Ishikawa (cell line): ENCODE results near the gene RALY.

Source experiments
- CEBPB ChIP-seq: IDR thresholded peaks from 2 replicates; pipeline ENCODE4 v1.6.1; 2012
- CREB1 ChIP-seq: IDR thresholded peaks from 2 replicates; pipeline ENCODE4 v1.6.1; 2012; ENCODE audit warnings: low read depth
- EGR1 ChIP-seq: IDR thresholded peaks from 2 replicates; pipeline ENCODE4 v1.6.1; 2012
- EP300 ChIP-seq: IDR thresholded peaks from 2 replicates; pipeline ENCODE4 v1.6.1; 2012; ENCODE audit warnings: borderline replicate concordance
- FOXM1 ChIP-seq: IDR thresholded peaks from 2 replicates; pipeline ENCODE4 v1.6.1; 2012; ENCODE audit warnings: low read depth, borderline replicate concordance
- NFIC ChIP-seq: IDR thresholded peaks from 2 replicates; pipeline ENCODE4 v1.6.1; 2012
- TAF1 ChIP-seq: IDR thresholded peaks from 2 replicates; pipeline ENCODE4 v1.6.1; 2012; ENCODE audit warnings: low read depth, mild to moderate bottlenecking
- TCF12 ChIP-seq: IDR thresholded peaks from 2 replicates; pipeline ENCODE4 v1.6.1; 2012; ENCODE audit warnings: low read depth
- TEAD4 ChIP-seq: IDR thresholded peaks from 2 replicates; pipeline ENCODE4 v1.6.1; 2012
- YY1 ChIP-seq: IDR thresholded peaks from 2 replicates; pipeline ENCODE4 v1.6.1; 2012; ENCODE audit warnings: low read depth
- ZBTB7A ChIP-seq: IDR thresholded peaks from 2 replicates; pipeline ENCODE4 v1.6.1; 2012; ENCODE audit warnings: low read depth
- TF ChIP-seq, protein P1 (sequence below): IDR thresholded peaks from 2 replicates; pipeline ENCODE4 v1.6.1; 2012
- TF ChIP-seq, protein P2 (sequence below): IDR thresholded peaks from 2 replicates; pipeline ENCODE4 v1.6.1; 2012; ENCODE audit warnings: low read depth, mild to moderate bottlenecking
- TF ChIP-seq, protein P3 (sequence below): IDR thresholded peaks from 2 replicates; pipeline ENCODE4 v1.6.1; 2012

RALY gene

DNA sequence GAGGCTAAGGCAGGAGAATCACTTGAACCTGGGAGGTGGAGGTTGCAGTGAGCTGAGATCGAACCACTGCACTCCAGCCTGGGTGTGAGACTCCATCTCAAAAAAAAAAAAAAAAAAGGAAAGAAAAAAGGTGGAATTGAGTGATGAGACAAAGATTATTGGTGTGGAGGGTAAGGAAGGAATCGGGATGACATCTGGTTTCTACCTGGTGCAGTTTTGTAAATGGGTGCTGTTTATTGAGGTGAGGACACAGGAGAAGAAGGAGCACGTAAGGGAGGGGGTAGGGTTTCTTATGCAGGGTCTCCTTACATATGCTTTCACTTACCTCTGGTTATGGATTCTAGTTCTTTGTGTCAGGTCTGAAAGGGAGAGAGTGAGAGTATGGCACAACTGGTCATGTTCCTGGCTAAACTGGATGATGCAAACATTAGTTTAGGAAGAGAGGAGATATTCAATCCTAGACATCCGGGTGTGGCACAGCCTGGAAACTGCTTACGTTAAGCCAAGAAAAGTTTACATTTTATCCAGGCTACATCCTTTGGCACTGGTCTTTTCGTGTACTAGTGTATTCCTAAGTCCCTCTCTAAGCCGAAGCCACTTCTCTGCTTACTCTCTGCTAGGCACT lies 5.4 kb downstream of the RALY start:
- TF ChIP-seq NFIC = no peak

DNA sequence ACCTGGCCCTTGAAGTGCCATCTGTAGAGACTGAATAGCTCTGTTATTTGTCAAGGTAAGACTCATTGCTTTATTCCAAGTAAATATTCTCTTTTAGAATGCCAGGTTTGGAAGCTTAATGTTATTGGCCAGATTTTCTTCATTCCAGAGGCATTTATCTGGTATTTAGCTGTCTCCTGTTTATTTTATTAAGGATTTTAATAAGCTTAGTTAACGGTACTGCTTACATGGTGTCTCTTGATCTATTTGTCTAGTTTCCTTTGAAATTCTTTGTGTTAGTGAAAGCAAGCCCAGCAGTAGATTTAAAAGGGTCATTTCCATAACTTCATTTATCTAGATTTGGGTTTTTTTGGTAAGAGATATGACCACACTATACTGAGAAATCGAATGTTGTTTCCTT lies 7.7 kb downstream of the RALY start:
- TF ChIP-seq TEAD4 (no peak), FOXM1 (no peak), TCF12 (no peak), NFIC (no peak), TAF1 (no peak), EGR1 (no peak), ZBTB7A (no peak), EP300 (no peak), CEBPB (no peak)
- TF ChIP-seq, protein P1, sequence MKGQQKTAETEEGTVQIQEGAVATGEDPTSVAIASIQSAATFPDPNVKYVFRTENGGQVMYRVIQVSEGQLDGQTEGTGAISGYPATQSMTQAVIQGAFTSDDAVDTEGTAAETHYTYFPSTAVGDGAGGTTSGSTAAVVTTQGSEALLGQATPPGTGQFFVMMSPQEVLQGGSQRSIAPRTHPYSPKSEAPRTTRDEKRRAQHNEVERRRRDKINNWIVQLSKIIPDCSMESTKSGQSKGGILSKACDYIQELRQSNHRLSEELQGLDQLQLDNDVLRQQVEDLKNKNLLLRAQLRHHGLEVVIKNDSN = no peak
- TF ChIP-seq, protein P2, sequence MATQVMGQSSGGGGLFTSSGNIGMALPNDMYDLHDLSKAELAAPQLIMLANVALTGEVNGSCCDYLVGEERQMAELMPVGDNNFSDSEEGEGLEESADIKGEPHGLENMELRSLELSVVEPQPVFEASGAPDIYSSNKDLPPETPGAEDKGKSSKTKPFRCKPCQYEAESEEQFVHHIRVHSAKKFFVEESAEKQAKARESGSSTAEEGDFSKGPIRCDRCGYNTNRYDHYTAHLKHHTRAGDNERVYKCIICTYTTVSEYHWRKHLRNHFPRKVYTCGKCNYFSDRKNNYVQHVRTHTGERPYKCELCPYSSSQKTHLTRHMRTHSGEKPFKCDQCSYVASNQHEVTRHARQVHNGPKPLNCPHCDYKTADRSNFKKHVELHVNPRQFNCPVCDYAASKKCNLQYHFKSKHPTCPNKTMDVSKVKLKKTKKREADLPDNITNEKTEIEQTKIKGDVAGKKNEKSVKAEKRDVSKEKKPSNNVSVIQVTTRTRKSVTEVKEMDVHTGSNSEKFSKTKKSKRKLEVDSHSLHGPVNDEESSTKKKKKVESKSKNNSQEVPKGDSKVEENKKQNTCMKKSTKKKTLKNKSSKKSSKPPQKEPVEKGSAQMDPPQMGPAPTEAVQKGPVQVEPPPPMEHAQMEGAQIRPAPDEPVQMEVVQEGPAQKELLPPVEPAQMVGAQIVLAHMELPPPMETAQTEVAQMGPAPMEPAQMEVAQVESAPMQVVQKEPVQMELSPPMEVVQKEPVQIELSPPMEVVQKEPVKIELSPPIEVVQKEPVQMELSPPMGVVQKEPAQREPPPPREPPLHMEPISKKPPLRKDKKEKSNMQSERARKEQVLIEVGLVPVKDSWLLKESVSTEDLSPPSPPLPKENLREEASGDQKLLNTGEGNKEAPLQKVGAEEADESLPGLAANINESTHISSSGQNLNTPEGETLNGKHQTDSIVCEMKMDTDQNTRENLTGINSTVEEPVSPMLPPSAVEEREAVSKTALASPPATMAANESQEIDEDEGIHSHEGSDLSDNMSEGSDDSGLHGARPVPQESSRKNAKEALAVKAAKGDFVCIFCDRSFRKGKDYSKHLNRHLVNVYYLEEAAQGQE = no peak

DNA sequence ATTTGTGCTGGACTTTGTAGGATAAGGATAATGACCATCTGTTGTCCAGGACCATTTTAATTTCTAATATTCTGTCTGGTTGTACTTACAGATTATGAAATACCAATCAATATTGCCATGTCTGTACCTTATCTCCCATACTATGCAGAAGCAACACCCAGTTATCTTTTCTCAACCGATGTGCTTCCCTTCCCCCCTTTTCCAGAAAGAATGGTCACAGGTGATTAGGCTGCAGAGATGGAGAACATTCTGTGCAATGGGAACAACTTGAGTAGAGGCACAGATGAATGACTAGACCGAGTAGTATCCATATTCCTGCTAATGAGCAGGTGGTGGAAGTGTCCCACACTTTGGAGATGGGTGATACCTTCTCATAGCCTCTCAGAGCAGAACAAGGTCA lies 10.5 kb downstream of the RALY start:
- no peak for TF ChIP-seq TCF12
- TF ChIP-seq ZBTB7A = no peak
- no peak for TF ChIP-seq TEAD4
- no peak for TF ChIP-seq CREB1
- TF ChIP-seq, protein P3, sequence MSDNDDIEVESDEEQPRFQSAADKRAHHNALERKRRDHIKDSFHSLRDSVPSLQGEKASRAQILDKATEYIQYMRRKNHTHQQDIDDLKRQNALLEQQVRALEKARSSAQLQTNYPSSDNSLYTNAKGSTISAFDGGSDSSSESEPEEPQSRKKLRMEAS = no peak
- no peak for TF ChIP-seq CEBPB
- no peak for TF ChIP-seq YY1
- no peak for TF ChIP-seq TAF1
- no peak for TF ChIP-seq EP300
- no peak for TF ChIP-seq FOXM1
- TF ChIP-seq, protein P2 = no peak

DNA sequence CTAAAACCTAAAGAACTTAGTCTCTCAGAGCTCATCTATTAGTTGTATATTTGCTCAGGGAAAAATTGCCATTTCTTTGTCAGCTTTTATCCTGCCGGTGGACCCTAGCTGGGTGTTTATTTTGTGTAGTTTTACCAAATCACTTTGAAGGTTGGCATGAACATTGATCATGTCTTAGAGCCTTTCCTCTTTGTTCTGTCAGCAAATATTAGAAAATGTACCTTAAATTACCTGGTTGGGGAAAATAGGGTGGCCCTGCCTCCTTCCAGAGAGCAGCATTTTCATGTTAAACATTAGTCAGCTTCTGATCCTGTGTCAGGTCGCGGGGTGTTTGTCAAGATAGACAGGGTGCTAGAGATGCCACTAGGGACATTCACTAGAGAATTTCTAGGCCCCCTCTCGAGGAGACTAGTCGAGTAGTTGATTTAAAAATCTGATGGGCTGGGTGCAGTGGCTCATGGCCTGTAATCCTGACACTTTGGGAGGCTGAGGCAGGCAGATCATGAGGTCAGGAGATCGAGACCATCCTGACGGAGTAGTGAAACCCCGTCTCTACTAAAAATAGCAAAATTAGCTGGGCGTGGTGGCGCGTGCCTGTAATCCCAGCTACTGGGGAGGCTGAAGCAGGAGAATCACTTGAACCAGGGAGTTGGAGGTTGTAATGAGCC lies 11.2 kb downstream of the RALY start:
- no peak for TF ChIP-seq YY1
- TF ChIP-seq, protein P3 = no peak
- no peak for TF ChIP-seq TCF12
- TF ChIP-seq EP300 = no peak

DNA sequence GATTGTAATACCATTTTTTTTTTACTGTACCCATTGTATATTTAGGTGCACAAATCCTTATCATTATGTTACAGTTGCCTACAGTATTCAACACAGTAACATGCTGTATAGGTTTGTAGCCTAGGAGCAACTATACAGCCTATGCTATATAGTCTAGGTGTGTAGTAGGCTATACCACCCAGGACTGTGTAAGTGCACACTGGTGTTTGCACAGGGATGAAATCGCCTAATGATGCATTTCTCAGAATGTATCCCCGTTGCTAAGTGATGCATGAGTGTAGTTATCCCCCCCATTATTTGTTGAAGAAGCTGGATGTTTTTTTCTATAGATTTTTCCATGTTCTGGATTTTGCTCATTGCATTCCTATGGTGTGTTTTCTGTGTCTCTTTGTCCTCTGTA lies 12.9 kb downstream of the RALY start:
- TF ChIP-seq, protein P2 = no peak
- no peak for TF ChIP-seq YY1
- TF ChIP-seq TCF12 = no peak
- TF ChIP-seq TEAD4 = no peak
- TF ChIP-seq CEBPB = no peak
- no peak for TF ChIP-seq ZBTB7A
- TF ChIP-seq TAF1 = no peak
- TF ChIP-seq EGR1 = no peak
- no peak for TF ChIP-seq FOXM1

DNA sequence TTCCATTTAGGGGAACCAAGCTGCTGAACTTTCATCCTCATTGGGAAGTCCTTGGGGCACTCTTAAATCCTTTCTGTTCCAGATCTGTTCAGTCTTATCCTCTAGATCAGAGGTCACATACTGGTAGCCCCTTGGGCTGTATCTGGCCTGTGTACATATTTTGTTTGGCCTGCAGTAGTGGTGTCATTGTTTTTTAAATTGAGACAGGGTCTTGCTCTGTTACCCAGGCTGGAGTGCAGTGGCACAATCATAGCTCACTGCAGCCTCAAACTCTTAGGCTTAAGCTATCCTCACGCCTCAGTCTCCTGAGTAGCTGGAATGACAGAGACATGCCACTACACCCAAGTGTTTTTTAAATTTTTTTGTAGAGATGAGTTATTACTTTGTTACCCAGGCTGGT lies 14.8 kb downstream of the RALY start:
- no peak for TF ChIP-seq TEAD4
